GM23338 (cell line): ENCODE measurements around the gene THYN1.

Experiments used
- EZH2 ChIP-seq: fragments of 200-600 bp; sonication (generic); IDR thresholded peaks from one replicate; pipeline ENCODE4 v1.8.0; 2017; ENCODE audit warnings: antibody characterized with exemption, mild to moderate bottlenecking, low read depth; ENCODE audit not compliant: unreplicated experiment
- TF ChIP-seq, protein P1 (sequence below), 2 experiments: fragments of 200-600 bp in 1 of 2; sonication (generic) in 1 of 2; conservative IDR thresholded peaks; 2 replicates each; pipeline versions ENCODE4 v1.5.1 to v1.6.1; 2016 to 2017; ENCODE audit warnings: antibody characterized with exemption in 2 of 2, low read depth in 2 of 2, mild to moderate bottlenecking in 2 of 2, moderate library complexity in 1 of 2

DNA sequence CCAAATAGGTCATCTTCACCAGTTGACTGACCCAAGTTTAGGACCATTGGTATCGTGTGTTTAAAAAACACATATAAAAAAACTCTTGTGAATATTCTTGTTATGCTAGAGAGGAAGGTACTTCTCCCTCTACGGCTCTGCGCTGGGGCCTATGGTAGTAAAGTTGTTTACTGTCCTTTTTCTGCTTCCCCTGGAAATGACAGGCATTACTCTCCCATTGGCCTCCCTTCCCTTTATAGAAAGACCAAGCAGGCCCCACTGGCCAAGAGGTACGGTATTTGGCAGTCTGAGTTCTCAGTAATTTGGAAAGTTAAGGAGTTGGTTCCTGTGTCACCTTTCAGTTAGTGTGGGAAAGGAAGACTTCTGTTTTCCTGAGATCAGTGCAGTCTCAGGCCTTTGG lies 6.5 kb downstream of the THYN1 start:
- TF ChIP-seq, protein P1, sequence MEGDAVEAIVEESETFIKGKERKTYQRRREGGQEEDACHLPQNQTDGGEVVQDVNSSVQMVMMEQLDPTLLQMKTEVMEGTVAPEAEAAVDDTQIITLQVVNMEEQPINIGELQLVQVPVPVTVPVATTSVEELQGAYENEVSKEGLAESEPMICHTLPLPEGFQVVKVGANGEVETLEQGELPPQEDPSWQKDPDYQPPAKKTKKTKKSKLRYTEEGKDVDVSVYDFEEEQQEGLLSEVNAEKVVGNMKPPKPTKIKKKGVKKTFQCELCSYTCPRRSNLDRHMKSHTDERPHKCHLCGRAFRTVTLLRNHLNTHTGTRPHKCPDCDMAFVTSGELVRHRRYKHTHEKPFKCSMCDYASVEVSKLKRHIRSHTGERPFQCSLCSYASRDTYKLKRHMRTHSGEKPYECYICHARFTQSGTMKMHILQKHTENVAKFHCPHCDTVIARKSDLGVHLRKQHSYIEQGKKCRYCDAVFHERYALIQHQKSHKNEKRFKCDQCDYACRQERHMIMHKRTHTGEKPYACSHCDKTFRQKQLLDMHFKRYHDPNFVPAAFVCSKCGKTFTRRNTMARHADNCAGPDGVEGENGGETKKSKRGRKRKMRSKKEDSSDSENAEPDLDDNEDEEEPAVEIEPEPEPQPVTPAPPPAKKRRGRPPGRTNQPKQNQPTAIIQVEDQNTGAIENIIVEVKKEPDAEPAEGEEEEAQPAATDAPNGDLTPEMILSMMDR (conservative IDR thresholded peaks at IDR 0.05; ENCODE audit: low read depth in 2 of 2): no peak
- TF ChIP-seq EZH2: no peak
